GM18858 (cell line): ENCODE data around the gene RTL10.

Source experiments
- ATAC-seq: cut with Tn5 transposase; IDR thresholded peaks from one replicate; pipeline ENCODE4 v1.9.1; 2021; ENCODE audit not compliant: unreplicated experiment

Gene RTL10

DNA sequence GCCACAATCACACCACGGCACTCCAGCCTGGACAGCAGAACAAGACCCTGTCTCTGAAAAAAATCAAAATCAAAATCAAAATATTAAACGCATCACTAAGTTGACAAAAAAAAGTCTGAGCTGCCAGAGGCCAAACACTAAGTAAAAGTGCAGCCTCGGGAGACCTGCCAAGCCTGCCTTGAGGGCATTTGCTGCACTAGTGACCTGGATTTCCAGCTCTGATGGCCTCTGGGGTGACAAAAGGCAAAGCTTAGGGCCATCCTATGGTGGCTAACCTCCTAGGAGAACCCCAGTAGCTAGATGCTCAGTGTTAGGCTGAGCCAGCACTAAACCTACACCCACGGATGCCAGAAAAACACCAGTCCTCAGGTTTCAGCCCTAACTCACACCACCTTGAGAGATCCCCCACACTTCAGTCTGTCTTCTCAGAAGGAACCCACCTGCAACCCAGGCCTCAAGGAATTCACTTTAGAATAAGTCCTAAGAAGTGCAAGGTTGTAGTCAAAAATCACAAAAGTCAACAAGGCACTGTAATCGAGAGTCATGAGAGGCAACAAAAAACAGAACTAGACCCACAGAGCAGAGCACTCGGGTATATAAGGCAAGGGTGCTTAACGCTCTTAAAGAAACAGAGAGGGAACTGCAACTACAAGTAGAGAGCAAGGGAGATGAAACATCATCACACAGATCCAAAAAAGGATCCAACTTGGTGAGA lies 28.6 kb downstream of the RTL10 start:
- ATAC-seq, result no peak

- no peak for ATAC-seq
Measured at GRCh38 chr22:19824926-19825339, 29.7 kb downstream of the RTL10 start.

DNA sequence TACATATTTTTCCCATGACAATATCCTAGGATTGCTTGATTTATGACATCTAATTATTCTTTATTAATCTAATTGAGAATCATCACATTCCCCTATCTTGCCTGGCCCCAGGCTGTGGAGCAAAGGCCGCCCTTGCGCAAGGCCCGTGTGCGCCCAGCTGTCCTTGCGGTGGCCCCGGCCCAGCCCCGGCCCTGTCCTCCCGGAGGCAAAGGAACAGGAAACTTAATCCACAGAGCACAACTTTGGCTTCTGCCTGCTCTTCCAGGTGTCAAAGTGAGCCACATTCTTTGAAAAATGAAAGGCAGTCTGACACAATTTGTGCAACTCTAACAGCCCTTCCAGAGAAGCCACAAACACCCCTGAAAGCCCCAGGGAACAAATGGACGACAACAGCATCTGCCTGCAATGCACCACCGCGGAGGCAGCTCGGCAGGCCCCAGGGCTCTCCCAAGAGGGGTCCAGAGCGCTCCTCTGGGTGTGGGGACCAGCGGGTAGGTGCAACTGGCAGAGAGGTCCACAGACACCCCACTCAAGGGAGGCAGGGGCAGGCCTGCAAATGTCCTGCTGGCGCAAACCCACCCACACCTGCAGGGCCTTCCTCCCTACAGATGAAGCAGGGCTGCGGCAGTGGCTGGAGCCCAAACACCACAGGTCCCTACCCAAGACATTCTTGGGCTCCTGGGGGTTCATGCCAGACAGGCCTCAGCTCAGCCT lies 30.3 kb downstream of the RTL10 start:
- ATAC-seq, result no peak

- ATAC-seq, result no peak
Measured at GRCh38 chr22:19823902-19824211, 30.8 kb downstream of the RTL10 start.

DNA sequence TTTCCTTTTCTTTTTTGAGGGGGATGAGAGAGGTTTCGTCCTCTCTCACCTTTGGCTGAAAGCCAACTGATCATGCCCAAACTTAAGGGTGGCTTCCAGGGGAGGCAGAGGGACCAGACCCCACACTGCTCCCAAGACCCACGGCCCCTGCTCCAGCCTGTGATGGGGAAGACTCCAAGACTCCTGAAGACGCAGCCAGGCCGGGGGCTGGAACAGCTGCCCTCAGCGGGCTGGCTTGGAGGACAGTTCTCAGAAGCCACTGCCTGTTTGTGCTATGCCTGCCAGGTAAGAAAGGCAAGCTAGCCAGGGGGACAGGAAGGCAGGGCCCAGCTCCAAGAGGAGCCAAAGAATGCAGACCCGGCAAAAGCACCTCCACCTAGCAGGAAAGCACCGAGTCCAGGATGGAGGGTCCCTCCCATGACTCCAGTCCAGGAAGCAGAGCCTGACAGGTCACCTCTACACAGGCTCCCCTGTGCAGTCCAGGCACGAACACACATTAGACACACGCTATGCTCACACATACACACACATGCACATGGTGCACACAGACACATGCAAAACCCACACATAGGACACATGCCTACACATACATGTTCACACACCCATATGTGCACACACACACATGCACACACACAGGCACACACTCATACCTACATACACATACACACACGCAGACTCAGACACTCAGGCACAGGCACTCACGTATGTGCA lies 31.3 kb downstream of the RTL10 start:
- ATAC-seq, result no peak

GRCh38 chr22:19822301-19823117 lies 32.2 kb downstream of the RTL10 start:
- no peak for ATAC-seq

DNA sequence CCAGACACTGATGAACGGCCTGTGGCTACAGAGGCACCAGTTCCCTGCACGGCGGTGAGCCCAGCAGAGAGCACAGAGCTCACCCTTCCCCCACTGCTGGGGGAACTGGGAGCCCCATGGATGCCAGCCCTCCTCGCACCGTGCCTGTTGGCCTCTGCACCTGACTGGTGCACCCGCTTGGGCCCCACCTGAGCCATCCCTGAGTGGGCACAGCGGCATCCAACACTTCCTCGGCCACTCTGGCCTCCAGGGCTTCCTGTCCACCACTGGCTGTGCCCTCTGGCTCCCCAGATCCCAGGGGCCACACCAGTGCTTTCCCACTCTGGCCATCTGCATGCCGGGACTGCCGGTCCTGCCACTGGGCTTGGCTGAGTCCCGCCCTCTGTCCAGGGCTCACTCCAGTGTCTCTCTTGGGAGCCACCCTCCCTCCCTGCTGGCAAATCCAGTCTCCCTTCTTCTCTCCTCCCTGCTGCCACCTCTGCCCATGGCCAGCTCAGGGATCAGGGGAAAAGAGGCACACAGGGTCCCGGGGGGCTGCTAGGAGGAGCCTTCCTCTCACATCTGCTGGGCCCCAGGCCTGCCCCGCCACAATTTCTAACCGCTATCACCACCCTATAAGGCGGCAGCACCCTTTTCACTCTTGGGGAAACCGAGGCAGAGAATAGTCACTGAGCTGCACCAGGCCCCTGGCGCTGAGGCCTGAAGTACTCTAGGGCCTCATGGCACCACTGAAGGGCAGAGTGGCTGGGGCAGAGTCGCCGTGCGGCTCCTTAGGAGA lies 33.0 kb downstream of the RTL10 start:
- no peak for ATAC-seq

DNA sequence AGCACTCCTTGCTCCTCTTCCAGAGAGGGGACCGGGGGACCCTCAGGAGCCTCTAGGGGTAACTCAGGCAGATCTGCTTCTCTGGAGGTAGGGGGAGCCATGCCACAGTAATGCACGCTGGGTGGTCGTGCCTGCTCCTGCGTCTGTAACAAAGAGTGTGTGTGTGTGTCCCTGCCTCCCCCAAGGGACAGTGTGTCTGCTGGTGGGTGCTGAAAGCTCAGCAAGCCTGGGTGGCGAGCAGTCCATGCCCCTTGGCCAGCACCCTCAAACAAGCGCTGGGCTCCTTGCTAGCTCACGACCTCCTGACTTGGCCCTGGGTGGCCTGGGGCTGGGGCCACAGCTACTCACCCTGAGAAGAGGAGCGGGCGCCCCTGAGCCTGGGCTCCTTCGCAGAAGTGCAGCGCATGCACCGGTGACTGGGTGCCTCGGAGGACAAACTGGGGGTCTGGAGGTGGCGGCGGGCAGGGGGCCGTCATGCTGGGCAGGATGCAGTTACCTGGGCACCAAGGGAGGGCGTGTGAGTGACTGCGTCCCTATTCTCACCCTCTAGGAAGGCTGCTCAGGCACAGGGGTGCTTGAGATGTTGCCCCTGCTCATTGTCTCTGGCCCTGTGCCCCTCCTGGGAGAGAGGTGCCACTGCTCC lies 33.7 kb downstream of the RTL10 start:
- no peak for ATAC-seq

DNA sequence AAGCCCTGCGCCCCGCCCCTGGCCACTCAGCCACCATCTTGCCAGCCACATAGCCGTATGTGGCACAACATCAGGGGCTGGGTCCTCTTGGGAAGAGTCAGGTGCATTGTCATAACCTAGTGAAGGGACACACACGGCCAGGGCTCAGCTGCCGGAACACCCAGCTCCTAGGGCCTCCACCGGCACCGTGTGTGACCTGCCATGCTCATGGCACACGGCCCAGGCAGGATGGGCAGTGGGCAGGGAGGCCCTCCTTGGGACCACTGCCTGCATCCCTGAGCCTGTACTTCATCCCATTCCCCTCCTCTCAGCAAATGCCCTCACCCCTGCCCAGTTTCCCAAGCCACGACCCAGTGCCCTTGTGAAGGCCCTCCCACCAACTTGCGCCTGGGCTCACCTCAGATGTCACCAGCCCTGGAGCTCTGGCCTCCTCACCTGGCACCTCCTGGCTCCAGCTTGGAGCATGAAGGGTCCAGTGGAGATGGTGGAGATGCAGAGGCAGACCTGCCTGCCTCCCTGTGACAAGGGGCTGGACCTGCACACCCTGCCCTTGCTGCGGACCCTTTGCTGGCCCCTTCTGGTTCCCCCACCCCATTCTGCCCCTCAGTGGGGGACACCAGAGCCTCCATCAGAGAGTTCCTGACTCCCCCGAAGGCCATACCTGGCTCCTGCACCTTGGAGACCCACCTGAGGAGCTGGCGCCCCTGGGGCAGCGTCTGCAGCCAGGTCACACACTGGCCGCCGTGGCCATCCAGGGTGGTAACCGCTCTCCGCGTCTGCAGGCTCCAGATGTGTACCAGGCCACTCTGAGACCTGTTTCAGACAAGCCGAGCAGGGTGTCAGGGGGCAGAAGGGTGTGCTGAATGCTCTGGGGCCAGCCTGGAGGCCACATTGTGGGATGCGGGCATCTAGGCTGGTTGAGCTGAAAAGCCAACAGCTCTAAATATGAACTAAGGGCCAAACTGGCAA lies 34.5 kb downstream of the RTL10 start:
- ATAC-seq, result no peak

DNA sequence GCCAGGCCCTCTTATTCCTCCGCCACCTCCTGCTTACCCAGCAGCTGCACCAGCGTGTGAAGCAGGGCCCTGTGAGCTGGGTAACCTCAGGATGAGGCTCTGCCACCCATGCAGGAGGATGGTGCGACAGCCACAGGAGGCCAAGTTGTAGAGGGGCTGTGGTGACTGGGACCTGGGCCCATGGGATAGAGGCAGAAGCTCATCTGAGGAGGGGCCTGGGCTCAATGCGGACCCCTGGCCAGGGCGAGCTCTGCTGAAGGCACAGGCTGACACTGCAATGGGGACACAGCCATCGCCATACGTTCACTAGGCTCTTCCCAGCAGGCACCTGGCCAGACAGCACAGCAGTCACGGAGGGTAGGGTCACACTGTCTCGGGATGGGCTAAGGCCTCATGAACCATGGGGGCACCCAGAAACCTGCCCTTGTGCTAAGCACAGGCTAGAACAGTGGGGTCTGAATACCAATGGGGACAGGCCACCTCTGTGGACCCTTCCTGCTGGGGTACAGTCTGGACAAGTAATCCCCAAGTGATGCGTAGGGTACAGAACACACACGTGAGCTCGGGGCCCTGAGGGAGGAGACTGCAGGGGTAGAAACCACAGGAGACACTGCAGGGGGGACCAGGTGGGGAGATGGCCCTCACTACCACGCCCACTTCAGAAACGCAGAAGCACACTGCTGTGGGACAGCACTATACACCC lies 35.3 kb downstream of the RTL10 start:
- ATAC-seq, result no peak

GRCh38 chr22:19818324-19819207 lies 36.1 kb downstream of the RTL10 start:
- no peak for ATAC-seq

GRCh38 chr22:19816372-19817119 lies 38.1 kb downstream of the RTL10 start:
- no peak for ATAC-seq

- ATAC-seq, result no peak
Measured at GRCh38 chr22:19815823-19816290, 38.8 kb downstream of the RTL10 start.

- ATAC-seq, result no peak
Measured at GRCh38 chr22:19815093-19815822, 39.4 kb downstream of the RTL10 start.

DNA sequence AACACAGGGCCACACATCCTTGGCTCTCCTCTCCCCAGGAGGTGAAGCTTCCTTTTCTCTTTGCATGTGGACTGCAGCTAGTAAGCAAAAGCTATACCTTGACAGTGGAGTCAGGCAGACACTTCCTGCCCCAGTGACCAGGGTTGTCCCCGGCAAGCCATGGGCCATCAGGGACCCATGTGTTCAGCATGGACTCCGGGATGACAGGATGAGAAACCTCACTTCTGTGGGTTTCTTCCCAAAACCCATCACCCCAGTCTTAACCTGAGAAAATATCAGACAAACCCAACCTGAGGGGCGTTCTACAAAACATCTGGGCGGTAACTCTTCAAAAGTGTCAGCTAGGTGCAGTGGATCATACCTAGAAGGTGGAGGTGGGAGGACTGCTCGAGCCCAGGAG lies 40.2 kb downstream of the RTL10 start:
- ATAC-seq, result no peak

DNA sequence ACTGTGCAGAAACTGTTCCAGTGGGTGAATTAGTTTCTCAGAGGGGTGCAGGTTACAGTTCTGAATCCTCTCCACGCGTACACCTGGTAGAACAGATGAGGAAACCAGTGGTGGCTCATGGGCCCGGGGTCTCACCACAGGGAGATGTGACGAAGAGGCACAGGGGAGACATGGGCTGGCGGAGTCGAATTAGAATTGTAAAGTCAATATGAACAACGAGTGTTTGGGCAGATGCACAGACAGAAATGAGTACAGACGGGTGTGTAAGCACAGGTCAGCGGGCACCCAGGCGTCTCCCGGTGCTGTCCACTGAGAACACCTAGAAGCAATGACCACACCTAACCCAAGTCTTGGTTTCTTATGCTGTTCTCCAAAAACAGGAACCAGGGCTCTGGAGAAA lies 41.8 kb downstream of the RTL10 start:
- no peak for ATAC-seq
